HG03097 (cell line): ENCODE measurements around the gene UCN.
"Not testable (repeated sequence)": the region's sequence is repeated elsewhere in the genome, so short reads cannot be mapped to it uniquely, and the experiment has no call there.

ENCODE experiments used
- ATAC-seq: cut with Tn5 transposase; IDR thresholded peaks from one replicate; pipeline ENCODE4 v1.9.1; 2021; ENCODE audit not compliant: unreplicated experiment, low FRiP score

UCN gene

DNA sequence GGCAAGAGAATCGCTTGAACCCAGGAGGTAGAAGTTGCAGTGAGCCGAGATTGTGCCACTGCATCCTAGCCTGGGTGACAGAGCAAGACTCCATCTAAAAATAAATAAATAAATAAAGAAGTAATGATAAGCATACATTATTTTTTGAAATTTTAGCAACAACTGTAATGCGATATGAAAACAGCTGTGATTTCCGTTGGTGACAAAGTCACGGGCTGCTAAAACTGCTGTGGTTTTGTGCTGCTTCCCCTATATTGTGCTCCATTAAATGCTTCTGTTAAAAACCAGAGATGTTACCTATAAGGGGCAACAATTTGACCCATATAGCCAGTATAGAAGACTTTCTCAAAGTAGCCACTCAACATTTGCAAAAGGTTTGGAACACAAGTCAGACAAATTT, 17.7 kb downstream of the UCN start:
- ATAC-seq, result no peak

DNA sequence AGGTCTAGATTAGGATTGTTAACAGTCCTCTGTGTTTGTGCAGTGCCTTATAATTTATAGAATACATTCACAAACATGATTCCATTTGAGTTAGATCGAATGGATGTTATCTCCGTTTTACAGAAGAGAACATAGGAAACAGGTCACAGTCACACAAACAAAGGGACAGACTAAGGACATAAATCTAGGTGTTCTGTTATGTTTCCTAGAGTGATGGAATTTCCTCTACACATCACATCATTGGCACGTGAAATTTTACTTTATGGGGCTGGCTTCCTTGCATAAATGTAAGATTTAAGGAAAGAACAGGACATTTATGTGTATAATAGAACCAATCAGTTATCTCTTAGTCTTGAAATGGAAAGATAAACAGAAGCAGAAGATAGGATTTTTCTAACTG, 19.6 kb downstream of the UCN start:
- no peak for ATAC-seq

DNA sequence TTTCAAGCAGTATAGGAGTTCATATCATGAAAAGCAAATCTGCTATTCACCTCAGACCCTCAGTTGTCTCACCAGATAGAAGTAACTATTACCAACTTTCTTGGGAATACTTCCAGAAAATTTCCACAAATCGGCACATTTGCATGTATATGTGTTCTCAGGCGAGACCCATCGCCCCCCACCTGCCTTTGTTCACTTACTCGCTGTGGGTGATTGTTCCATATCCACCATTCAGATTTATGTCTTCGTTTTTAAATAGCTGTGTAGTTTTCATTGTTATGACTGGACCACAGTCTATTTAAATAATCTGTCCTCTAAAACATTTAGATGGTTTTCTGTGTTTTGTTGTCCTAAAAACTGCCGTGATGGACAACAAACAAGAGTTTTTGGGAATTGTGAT, 22.8 kb downstream of the UCN start:
- ATAC-seq, result no peak

DNA sequence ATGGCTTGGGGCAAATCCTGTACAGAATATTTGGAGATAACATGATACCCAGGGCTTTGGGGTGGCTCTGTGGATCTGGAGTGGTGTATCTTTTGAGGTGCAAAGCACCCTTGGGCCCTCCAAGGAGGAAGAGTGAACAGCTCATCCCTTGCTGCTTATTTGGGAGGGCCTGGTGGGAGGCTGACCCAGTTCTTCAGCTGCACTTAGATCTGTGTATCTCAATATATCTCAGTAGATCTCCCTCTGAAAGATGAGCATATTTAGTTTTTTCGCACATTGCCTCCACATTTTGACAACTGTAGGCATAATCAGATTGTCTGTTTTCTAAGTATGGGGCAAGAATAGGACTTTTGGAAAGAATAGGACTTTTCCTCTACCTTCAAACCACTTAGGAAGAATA, 23.2 kb downstream of the UCN start:
- ATAC-seq, result no peak

DNA sequence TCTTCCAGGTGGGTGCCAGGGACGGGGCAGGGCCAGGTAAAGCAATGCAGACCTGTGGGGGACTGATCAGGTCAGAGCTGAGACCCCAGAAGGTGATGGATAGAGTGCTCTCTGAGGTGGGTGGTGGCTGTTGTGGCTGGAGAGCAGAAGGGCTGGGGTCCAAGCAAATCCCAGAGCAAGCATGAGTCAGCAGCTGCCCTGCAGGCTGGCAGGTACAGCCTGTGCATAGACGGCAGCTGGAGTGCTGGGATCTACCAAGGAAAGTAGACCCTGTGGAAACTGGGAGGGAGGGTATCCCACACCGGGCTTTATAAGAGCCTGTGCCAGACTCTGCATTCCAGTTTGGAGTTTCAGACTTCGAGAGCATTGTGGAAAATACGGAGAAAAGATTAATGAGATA, 25.4 kb downstream of the UCN start:
- ATAC-seq, result no peak

DNA sequence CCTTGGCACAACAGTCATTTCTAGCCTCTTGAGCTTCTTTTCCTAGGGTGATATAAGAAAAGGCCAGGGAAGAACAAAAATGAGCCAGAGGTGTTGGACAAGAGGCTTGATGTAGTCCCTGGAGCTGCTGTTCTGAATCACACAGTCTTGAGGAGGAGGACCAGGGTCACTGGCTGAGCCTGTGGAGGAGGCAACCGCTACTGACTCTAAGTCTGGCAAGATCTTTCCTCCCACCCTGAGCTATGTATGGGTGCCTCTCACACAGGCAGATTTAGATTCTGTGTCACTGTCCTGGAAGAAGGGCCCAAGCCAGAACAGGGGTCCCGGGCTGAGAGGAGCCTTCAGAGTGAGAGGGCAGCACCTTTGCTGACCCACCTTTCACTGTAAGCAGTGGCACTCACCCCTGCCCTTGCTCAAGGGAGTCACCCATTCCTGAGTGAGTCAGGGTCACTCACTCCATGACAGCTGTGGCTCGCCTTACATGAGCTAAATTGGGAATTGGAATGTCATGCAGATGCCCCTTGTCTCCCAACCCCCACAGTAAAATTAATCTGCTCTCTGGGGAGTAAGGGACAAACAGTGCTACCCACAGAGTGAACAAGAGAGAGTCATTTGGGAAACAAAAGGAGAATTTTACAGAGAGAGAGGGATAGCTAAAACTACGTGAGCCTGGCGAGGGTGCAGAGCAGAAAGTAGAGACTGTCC, 26.2 kb downstream of the UCN start, which contains the start of gene TRIM54:
Gene TRIM54 (plus strand): TSS at position 575 of the 705 bp plus-strand sequence. CDS start 303 bp downstream, outside the sequence.
- ATAC-seq, result no peak

DNA sequence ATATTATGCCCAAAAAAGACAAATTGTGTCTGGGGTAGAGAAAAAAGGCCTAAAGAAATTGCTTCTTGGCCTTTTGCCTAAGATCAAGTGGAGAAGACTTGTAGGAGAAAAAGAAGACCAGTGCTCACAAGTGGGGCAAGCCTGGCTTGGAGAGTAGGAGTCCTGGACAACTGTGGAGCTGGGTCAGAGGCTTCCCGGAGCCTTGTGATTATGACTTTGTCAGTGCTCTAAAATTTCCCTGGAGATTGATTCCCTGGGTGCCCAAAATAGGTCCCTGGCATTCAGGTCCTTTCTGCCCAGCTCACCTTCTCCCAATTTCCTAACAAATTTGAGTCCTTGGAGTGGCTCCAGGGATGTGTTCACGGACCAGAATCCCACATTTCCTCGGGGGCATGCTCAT, 26.8 kb downstream of the UCN start:
- no peak for ATAC-seq

DNA sequence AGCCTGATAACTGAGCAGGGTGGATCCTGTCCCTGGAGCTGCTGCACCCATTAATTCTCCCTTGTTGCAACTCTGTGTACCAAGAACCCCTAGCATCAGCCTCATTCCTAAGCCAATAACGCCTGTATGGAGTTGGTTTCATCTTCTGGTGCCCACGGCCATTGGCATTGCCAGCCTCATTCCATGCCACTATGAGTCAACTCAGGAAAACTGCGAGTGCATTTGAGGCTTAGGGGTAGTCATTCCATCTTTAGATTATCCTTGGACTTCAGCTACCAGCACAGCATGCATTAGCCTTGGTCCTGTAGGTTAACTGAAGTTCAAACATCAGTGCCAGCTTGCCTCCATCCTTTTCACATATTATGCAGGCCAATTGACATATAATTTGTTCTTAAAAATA, 27.4 kb downstream of the UCN start:
- no peak for ATAC-seq

DNA sequence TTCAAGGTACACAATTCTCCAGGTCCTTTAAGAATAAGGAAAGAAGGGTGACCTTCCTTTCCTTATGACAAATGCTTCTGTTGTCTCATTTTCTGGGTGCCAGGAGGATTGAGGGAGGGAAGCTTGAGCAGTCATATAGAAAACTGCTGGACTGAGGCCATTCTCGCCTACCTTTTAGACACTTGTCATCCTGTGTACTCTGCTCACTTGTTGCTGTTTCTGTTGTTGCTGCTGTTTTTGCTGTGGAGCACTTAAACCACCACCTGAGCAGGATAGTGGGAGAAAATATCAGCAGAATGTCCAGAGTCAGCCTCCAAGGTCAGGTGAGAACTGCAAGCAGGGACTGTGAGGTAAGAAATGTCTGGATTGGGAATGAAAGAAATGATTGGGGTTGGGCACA, 30.2 kb downstream of the UCN start:
- no peak for ATAC-seq

DNA sequence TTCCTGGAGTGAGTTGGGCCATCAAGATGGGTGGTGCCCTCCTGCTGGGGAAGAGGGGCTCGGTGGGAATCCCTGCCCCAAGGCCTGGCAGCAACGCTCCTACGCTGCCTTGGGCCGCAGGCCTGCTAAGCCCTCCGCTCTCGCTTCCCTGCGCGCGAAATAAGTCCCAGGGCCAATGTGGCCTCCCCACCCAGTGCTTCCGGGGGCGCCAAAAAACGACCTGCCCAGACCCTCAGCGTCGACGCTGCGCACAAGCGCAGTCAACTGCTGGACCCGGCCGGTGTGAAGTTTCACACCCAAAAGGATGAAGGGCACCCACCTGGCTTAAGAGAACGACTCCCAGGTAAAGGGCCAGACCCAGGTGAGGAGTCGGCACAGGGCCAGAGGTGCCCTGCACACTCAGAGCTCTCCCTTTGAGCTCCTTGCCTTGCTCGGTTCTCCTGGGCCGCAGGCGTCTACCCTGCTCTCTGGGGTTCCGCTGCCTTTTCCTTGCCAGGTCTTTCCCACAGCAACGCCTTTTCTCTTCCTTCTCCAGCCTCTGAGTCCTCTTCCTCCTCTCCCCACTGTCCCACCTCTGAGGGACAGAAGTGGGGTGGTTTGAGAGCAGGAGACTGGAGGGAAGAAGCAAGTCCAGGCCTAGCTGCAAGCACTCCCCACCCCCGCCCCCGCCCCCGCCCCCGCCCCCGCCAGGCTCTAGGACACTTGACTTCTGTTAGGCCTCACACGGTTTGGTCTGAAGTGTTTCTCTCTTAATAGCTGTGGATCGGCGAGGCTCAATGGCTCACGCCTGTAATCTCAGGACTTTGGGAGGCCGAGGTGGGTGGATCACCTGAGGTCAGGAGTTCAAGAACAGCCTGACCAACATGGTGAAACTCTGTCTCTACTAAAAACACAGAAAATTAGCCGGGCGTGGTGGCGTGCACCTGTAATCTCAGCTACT, 32.8 kb downstream of the UCN start, which contains the start of gene DNAJC5G:
Gene DNAJC5G (plus strand): TSS at position 223 of the 940 bp plus-strand sequence. CDS start 1,296 bp downstream, outside the sequence.
- ATAC-seq, result no peak

DNA sequence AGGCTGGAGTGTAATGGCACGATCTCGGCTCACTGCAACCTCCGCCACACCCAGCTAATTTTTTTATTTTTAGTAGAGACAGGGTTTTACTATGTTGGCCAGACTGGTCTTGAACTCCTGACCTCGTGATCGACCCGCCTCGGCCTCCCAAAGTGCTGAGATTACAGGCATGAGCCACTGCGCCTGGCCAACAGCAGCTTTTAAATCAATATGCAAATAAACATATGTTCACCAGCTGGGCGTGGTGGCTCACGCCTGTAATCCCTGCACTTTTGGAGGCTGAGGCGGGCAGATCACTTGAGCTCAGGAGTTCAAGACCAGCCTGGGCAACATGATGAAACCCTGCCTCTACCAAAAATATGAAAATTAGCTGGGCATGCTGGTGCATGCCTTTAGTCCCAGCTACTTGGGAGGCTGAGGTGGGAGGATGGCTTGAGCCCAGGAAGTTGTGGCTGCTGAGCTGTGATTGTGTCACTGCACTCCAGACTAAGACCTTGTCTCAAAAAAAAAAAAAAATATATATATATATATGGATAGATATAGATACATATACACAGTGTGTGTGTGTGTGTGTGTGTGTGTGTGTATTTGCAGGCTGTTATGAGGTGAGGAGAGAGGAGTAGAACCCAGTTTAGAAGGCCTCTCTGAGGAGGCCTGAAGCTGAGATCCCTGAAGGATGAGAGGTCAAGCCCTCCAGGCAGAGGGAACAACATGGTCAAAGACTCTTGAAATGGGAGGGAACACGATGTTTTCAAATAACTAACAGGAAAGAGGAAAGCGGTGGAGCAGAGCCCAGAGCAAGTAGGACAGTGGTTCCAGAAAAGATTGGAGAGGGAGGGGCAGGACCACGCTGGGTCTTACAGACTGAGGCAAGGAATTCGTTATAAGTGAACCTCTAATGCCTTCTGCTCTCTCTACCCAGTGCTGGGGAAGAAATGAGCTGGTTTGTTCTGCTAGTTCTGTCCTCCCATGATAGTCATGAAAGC, 35.4 kb downstream of the UCN start:
- ATAC-seq, result not testable (repeated sequence)

DNA sequence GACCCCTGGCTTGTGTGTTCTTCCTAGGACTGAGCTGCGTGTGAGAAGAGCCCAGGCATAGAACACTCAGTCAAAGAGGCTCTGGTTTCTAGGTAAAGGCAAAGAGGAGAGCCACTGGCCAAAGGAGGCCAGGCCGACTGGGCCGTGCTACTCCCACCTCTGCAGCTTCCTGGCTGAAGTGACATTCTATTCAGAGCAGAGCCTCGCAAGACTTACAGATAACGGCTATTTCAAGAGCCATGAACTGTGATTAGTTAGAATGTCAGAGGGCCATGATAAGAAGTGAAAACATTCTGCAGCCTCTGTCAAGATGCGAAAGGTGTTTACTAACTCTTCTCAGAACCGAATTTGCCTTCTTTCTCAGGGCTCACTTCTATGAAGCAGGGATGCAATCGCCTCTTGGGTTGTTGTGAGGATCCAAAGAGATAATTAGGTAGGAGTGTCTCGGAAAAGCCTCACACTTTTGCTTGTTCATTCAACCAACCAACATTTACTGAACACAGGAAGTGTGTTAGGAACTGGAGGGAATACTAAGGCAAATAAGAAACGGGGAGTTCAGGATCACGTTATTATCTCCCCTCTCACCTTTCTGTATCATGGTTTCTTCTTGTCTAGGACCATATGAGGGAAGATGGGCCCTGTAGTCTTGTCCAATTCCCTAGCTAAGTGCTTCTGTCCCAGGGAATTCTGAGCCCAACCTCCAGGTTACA, 36.5 kb downstream of the UCN start:
- ATAC-seq, result no peak

DNA sequence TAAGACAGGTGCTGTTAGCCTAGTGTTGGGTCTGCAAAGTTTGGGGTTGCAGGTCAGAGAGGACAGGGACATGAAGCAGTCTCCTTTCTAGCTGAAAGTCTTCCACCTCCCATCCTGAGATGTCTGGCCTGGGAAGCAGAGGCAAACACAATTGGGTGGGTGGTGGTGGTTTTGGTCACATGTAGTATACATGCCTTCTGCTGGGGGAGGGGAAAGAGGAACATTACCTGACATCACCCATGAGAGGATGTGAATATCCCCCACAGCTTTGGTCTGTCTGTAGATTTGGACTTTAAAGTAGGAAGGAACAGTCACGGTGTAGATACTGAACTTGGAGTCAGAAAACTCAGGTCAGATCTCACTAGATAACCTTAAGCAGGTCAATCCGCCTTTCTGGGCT, 37.6 kb downstream of the UCN start:
- no peak for ATAC-seq

DNA sequence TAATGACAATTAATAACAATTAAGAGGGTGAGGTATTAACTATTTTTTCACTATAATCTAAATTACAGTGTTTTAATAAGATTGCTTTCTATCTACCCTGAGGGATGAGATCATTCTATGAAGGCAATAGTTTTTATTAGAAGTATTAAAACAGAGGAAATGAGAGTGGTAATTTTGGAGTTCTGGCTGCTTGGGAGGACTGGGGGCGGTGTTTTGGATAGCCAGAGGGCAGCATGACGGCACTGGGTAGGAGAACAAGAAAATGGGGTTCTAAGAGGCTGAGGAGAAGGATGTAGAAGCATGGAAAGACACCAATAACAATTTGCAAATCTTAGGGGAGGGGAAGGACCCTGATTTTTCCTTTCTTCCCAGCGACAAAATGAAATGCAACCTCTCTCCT, 38.1 kb downstream of the UCN start:
- ATAC-seq, result no peak

DNA sequence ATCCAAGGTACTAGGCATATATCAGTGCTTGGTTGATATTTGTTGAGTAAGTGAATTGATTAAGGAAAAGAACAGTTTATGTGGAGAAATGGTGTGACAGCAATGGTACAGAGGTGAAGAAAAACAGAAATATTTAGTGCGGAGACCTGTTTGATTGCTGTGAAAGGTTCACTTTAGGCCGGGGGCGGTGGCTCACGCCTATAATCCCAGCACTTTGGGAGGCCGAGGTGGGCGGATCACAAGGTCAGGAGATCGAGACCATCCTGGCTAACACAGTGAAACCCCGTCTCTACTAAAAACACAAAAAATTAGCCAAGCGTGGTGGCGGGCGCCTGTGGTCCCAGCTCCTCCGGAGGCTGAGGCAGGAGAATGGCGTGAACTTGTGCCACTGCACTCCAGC, 39.9 kb downstream of the UCN start:
- not testable (repeated sequence) for ATAC-seq

DNA sequence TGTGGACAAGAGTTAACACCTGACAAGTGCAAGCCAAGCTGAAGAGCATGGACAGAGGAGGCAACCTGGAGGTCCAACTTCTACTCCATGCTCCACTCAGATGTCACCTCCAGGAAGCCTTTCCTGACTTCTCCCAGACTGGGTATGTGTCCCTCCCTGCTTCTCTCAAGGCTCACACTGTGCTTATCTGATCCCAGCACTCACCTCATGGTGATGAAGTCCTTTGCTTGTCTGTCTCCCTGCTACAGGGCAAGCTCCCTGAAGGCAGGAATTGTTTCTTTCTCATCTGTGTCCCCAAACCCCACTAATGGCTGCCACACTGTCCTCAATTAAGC, 42.7 kb downstream of the UCN start:
- no peak for ATAC-seq

DNA sequence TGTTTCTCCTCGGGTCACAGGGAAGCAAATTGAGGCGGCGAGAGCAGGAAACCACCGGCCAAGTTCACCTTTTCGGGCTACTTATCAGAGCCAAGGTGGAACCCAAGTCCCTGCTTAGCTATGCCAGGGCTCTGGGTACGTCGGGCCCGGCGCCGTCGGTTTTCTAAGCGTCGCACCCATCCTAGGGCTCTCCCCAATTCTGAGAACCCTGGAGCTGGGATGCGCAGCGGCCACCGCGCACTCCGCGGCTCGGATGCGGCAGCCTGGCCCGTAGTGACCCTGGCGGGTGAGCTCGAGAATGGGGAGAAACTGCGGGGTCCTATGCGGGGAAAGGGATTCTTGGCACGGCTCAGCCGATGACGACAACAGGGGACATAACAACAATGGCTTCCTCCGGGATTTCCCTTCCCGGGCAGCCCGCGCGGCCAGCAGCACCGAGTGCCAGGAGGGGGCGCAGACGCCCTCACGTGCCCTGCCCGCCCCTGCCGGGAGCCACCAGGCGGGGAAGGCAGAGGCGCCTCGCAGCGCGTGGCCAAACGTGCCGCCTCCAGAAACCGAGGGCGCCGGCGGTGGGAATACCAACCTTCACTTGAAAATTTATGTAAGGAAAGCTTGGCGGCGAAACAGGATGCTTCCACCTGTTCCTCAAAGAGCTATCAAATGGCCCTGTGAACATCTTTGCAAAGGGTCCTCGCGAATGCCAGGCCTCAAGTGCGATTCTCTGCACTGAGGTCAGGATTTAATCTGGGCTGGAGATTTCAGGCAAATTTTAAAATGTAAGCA, 43.3 kb downstream of the UCN start:
- no peak for ATAC-seq

DNA sequence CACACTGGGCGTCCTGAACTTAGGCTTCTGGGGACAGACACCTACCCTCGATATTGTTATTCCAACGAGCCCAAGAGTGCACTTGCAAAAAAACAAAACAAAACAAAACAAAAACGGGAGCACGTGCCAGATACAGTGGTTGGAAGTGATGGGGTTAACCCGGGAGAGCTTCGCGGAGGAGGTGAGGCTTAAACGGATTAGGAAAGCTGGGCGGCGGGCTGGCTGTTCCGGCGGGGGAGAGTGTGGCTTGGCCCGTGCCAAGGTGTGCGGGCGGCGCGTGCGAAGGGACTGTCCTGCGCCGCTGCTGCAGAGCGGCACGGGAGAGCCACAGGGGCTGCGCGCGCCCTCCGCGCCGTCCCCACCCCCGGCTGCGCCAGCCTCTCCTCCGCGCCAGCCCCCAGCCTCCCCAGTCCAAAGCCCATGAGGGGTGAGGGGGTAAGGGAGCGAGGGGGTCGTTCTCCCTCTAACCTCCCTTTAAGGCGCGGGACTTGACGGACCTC, 43.9 kb downstream of the UCN start:
- ATAC-seq, result no peak
